Activated CD8-positive, alpha-beta memory T cell treated with anti-CD3 and anti-CD28 coated beads for 24 hours (primary cell): ENCODE measurements around the gene FNIP1.
"Not testable (repeated sequence)": the region's sequence is repeated elsewhere in the genome, so short reads cannot be mapped to it uniquely, and the experiment has no call there.

Experiments used
- DNase-seq: peaks from one replicate; pipeline ENCODE4 v3.0.0-alpha.2; 2020

Gene FNIP1

GRCh38 chr5:131605086-131605485 lies 191.7 kb downstream of the FNIP1 start:
- DNase-seq = no peak

- DNase-seq = no peak
Observed at GRCh38 chr5:131595088-131596033, 201.5 kb downstream of the FNIP1 start.

- DNase-seq = no peak
Observed at GRCh38 chr5:131593921-131594320, 202.9 kb downstream of the FNIP1 start.

- not testable (repeated sequence) for DNase-seq
Observed at GRCh38 chr5:131593436-131593835, 203.4 kb downstream of the FNIP1 start.
